H1 (cell line): Measurements from ENCODE around the gene CSNK1A1. TPM values are rescaled to one million over a fixed set of nuclear protein-coding genes. Genes with fewer than 3 reads are reported as not detected.

Experiments
- MAFK ChIP-seq: IDR thresholded peaks from 2 replicates; pipeline ENCODE4 v1.6.1; 2012; ENCODE audit warnings: low read depth, mild to moderate bottlenecking, improper control_type of control experiment, low read length
- NANOG ChIP-seq: IDR thresholded peaks from 2 replicates; pipeline ENCODE4 v1.6.1; 2011; ENCODE audit warnings: low read length, low read depth, mild to moderate bottlenecking, inconsistent platforms; ENCODE audit not compliant: insufficient read depth, poor library complexity, severe bottlenecking
- RBBP5 ChIP-seq: IDR thresholded peaks from 2 replicates; pipeline ENCODE4 v1.7.1; 2012; ENCODE audit warnings: low read depth, mild to moderate bottlenecking, inconsistent platforms, low read length, moderate library complexity, borderline replicate concordance
- RFX5 ChIP-seq: IDR thresholded peaks from 2 replicates; pipeline ENCODE4 v1.6.1; 2011; ENCODE audit warnings: low read depth, low read length, improper control_type of control experiment, borderline replicate concordance
- polyA plus RNA-seq, 7 experiments: library from polyadenylated mRNA; depleted of rRNA in 3 of 7; stranded (reverse) in 5 of 7; unstranded in 2 of 7; fragments of >200 nt in 5 of 7; fragments of 200-250 nt in 2 of 7; gene quantifications; 1 replicate in 5 of 7; 2 replicates in 1 of 7; 4 replicates in 1 of 7; pipeline versions ENCODE4 v1.2.1 to v1.2.3, GENCODE V29; 2011 to 2013; ENCODE audit warnings: missing spikeins in 2 of 7, mixed read lengths in 2 of 7
- total RNA-seq: library from RNA; stranded (reverse); fragmentation: NEBNext Ultra II Directional; extraction: Animal tissue kit (Norgen Biotek cat#: 25700); gene quantifications from 2 replicates; pipeline ENCODE4 v1.2.1, GENCODE V29; 2021
- TF ChIP-seq, protein P1 (sequence below): fragments of 300-600 bp; sonication (generic); IDR thresholded peaks from 2 replicates; pipeline ENCODE4 v1.7.1; 2012; ENCODE audit warnings: low read length, moderate library complexity, mild to moderate bottlenecking, inconsistent platforms; ENCODE audit not compliant: insufficient replicate concordance

The CSNK1A1 gene
- total and polyA plus RNA-seq, 2 of the 8 experiments (the other 6 are each of a cell fraction or from before 2014, with no cell fraction given) = 61.2 to 244 TPM

DNA sequence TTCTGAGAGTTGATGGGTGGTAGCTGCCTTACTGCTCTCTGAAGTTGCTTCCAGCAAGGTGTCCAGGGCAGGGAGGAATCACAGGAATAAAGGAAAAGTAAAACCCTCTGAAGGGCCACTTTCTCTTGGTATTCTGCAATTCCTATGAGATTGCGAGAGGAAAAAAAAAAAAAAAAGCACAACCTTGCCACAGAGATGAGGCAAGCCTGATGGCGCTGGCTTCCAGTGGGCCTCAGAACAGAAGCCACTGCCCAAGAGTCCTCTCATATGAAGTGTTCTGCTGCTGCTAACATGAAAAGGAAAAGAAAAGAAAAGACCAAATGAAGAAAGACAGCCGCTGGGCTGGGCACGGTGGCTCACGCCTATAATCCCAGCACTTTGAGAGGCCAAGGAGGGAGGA is 91.3 kb downstream of the CSNK1A1 start (continued):
- TF ChIP-seq NANOG = no peak
- TF ChIP-seq, protein P1, sequence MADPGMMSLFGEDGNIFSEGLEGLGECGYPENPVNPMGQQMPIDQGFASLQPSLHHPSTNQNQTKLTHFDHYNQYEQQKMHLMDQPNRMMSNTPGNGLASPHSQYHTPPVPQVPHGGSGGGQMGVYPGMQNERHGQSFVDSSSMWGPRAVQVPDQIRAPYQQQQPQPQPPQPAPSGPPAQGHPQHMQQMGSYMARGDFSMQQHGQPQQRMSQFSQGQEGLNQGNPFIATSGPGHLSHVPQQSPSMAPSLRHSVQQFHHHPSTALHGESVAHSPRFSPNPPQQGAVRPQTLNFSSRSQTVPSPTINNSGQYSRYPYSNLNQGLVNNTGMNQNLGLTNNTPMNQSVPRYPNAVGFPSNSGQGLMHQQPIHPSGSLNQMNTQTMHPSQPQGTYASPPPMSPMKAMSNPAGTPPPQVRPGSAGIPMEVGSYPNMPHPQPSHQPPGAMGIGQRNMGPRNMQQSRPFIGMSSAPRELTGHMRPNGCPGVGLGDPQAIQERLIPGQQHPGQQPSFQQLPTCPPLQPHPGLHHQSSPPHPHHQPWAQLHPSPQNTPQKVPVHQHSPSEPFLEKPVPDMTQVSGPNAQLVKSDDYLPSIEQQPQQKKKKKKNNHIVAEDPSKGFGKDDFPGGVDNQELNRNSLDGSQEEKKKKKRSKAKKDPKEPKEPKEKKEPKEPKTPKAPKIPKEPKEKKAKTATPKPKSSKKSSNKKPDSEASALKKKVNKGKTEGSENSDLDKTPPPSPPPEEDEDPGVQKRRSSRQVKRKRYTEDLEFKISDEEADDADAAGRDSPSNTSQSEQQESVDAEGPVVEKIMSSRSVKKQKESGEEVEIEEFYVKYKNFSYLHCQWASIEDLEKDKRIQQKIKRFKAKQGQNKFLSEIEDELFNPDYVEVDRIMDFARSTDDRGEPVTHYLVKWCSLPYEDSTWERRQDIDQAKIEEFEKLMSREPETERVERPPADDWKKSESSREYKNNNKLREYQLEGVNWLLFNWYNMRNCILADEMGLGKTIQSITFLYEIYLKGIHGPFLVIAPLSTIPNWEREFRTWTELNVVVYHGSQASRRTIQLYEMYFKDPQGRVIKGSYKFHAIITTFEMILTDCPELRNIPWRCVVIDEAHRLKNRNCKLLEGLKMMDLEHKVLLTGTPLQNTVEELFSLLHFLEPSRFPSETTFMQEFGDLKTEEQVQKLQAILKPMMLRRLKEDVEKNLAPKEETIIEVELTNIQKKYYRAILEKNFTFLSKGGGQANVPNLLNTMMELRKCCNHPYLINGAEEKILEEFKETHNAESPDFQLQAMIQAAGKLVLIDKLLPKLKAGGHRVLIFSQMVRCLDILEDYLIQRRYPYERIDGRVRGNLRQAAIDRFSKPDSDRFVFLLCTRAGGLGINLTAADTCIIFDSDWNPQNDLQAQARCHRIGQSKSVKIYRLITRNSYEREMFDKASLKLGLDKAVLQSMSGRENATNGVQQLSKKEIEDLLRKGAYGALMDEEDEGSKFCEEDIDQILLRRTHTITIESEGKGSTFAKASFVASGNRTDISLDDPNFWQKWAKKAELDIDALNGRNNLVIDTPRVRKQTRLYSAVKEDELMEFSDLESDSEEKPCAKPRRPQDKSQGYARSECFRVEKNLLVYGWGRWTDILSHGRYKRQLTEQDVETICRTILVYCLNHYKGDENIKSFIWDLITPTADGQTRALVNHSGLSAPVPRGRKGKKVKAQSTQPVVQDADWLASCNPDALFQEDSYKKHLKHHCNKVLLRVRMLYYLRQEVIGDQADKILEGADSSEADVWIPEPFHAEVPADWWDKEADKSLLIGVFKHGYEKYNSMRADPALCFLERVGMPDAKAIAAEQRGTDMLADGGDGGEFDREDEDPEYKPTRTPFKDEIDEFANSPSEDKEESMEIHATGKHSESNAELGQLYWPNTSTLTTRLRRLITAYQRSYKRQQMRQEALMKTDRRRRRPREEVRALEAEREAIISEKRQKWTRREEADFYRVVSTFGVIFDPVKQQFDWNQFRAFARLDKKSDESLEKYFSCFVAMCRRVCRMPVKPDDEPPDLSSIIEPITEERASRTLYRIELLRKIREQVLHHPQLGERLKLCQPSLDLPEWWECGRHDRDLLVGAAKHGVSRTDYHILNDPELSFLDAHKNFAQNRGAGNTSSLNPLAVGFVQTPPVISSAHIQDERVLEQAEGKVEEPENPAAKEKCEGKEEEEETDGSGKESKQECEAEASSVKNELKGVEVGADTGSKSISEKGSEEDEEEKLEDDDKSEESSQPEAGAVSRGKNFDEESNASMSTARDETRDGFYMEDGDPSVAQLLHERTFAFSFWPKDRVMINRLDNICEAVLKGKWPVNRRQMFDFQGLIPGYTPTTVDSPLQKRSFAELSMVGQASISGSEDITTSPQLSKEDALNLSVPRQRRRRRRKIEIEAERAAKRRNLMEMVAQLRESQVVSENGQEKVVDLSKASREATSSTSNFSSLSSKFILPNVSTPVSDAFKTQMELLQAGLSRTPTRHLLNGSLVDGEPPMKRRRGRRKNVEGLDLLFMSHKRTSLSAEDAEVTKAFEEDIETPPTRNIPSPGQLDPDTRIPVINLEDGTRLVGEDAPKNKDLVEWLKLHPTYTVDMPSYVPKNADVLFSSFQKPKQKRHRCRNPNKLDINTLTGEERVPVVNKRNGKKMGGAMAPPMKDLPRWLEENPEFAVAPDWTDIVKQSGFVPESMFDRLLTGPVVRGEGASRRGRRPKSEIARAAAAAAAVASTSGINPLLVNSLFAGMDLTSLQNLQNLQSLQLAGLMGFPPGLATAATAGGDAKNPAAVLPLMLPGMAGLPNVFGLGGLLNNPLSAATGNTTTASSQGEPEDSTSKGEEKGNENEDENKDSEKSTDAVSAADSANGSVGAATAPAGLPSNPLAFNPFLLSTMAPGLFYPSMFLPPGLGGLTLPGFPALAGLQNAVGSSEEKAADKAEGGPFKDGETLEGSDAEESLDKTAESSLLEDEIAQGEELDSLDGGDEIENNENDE = no peak
- TF ChIP-seq MAFK = no peak
- TF ChIP-seq RBBP5 = no peak
- TF ChIP-seq RFX5 = no peak
- TF ChIP-seq, all 59 proteins: peak for 0
